ENCODE results near the gene GFOD1.

- no peak for TF ChIP-seq EP300 (IDR thresholded peaks at IDR 0.05)
- no peak for TF ChIP-seq POLR2AphosphoS5 (IDR thresholded peaks at IDR 0.05)
- TF ChIP-seq CTCF (IDR thresholded peaks at IDR 0.05) = no peak
- TF ChIP-seq POLR2A (IDR thresholded peaks at IDR 0.05) = no peak
These were observed 144.9 kb downstream of the GFOD1 start for GRCh38 chr6:13342414-13343019.

Data from sigmoid colon (tissue), 4 donors.